OCI-LY7 (cell line): Measurements from ENCODE around the gene CATSPERE.

ENCODE experiments used
- EZH2phosphoT487 ChIP-seq: fragments of 200-600 bp; sonication (generic); IDR thresholded peaks from 2 replicates; pipeline ENCODE4 v1.6.1; 2018; ENCODE audit warnings: low read depth, borderline replicate concordance, mild to moderate bottlenecking, mixed run types, antibody characterized with exemption, low read length, moderate library complexity, mixed read lengths
- TF ChIP-seq, protein P1 (sequence below): fragments of 200-600 bp; sonication (generic); conservative IDR thresholded peaks from 2 replicates; pipeline ENCODE4 v1.5.1; 2014; ENCODE audit warnings: mild to moderate bottlenecking, antibody characterized with exemption, low read length, moderate library complexity, mixed read lengths

DNA sequence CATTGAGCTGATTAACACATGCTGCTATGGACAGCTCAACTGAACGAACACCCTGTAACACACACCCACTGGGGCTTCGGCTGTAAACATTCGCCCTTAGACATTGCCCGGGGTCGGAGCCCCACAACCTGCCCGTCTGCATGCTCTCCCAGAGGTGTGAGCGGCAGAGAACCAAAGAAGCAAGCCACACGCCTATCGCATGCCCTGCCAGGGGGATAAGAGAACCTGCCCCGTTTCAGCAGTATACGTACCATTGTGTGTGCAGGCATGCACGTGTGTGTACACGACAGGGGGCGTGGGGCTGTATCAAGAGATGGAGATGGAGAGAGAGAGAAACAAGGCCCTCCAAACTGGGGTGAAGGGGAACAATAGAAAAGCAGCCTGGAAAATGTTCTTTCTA is 181.9 kb downstream of the CATSPERE start:
- TF ChIP-seq, protein P1, sequence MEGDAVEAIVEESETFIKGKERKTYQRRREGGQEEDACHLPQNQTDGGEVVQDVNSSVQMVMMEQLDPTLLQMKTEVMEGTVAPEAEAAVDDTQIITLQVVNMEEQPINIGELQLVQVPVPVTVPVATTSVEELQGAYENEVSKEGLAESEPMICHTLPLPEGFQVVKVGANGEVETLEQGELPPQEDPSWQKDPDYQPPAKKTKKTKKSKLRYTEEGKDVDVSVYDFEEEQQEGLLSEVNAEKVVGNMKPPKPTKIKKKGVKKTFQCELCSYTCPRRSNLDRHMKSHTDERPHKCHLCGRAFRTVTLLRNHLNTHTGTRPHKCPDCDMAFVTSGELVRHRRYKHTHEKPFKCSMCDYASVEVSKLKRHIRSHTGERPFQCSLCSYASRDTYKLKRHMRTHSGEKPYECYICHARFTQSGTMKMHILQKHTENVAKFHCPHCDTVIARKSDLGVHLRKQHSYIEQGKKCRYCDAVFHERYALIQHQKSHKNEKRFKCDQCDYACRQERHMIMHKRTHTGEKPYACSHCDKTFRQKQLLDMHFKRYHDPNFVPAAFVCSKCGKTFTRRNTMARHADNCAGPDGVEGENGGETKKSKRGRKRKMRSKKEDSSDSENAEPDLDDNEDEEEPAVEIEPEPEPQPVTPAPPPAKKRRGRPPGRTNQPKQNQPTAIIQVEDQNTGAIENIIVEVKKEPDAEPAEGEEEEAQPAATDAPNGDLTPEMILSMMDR: no peak
- no peak for TF ChIP-seq EZH2phosphoT487
